PC-9 (cell line): ENCODE data around the gene EDEM1. TPM values are rescaled to one million over a fixed set of nuclear protein-coding genes. Genes with fewer than 3 reads are reported as not detected.

Experiments used
- BruUV-seq: library from RNA; stranded (reverse); fragments of 400-500 nt; replicated peaks from 2 replicates; lab custom pipeline; 2021; lab: Mats Ljungman, UMichigan
- CTCF ChIA-PET: fragments of 300-600 bp; sonication (Branson Sonifier 250); formaldehyde crosslinking; loops from one replicate; lab custom pipeline; 2022; ENCODE audit warnings: antibody characterized with exemption; lab: Charles Lee
- POLR2A ChIA-PET: fragments of 300-600 bp; sonication (Branson Sonifier 250); formaldehyde crosslinking; loops from one replicate; lab custom pipeline; 2022; ENCODE audit warnings: antibody characterized with exemption; ENCODE audit not compliant: unreplicated experiment; lab: Charles Lee
- DNase-seq, 2 experiments: peaks; one replicate each; pipeline versions ENCODE4 v3.0.0 to v3.0.0-alpha.2; 2015 to 2022; ENCODE audit warnings: mixed read lengths in 1 of 2
- H2AFZ ChIP-seq: fragments of 200-600 bp; sonication (generic); 2 replicates; pipeline ENCODE4 v1.8.1; 2017; ENCODE audit warnings: antibody characterized with exemption
- H3F3A ChIP-seq: fragments of 200-600 bp; sonication (generic); 2 replicates; pipeline ENCODE4 v1.8.1; 2017; ENCODE audit warnings: antibody characterized with exemption, mild to moderate bottlenecking, low read depth; ENCODE audit not compliant: insufficient read depth
- H3K27ac ChIP-seq: fragments of 200-600 bp; sonication (generic); 2 replicates; pipeline ENCODE4 v1.6.1; 2016; ENCODE audit warnings: mixed run types
- H3K27me3 ChIP-seq: fragments of 200-600 bp; sonication (generic); 2 replicates; pipeline ENCODE4 v1.6.1; 2016; ENCODE audit warnings: low read depth, mixed run types; ENCODE audit not compliant: insufficient read depth
- H3K36me3 ChIP-seq: fragments of 200-600 bp; sonication (generic); 2 replicates; pipeline ENCODE4 v1.6.1; 2016; ENCODE audit warnings: low read depth, mixed run types
- H3K4me1 ChIP-seq: fragments of 200-600 bp; sonication (generic); replicated peaks from 2 replicates; pipeline ENCODE4 v1.6.1; 2016; ENCODE audit warnings: mixed run types; ENCODE audit not compliant: insufficient read depth
- H3K4me2 ChIP-seq: fragments of 200-600 bp; sonication (generic); 2 replicates; pipeline ENCODE4 v1.6.1; 2017; ENCODE audit warnings: mixed run types
- H3K4me3 ChIP-seq: fragments of 200-600 bp; sonication (generic); 2 replicates; pipeline ENCODE4 v1.6.1; 2016; ENCODE audit warnings: mixed run types
- H3K79me2 ChIP-seq: fragments of 200-600 bp; sonication (generic); 2 replicates; pipeline ENCODE4 v1.6.1; 2017; ENCODE audit warnings: low read depth, mixed run types
- H3K9me2 ChIP-seq: fragments of 200-600 bp; sonication (generic); 2 replicates; pipeline ENCODE4 v1.8.1; 2017; ENCODE audit warnings: mild to moderate bottlenecking; ENCODE audit not compliant: insufficient read depth
- H3K9me3 ChIP-seq: fragments of 200-600 bp; sonication (generic); 2 replicates; pipeline ENCODE4 v1.8.1; 2016; ENCODE audit warnings: low read depth; ENCODE audit not compliant: insufficient read depth
- H4K20me1 ChIP-seq: fragments of 200-600 bp; sonication (generic); 2 replicates; pipeline ENCODE4 v1.8.1; 2017; ENCODE audit not compliant: insufficient read depth
- EZH2 ChIP-seq: fragments of 200-600 bp; sonication (generic); IDR thresholded peaks from 2 replicates; pipeline ENCODE4 v1.8.0; 2017; ENCODE audit warnings: antibody characterized with exemption, low read depth
- intact Hi-C: fragments of 100-400 bp; cut with micrococcal nuclease; formaldehyde crosslinking; loops from one replicate; pipeline ENCODE4 v1.10.0; 2022; ENCODE audit not compliant: unreplicated experiment
- total RNA-seq: library from RNA; stranded (reverse); gene quantifications from 2 replicates; pipeline ENCODE4 v1.2.3, GENCODE V29; 2021
- TF ChIP-seq, protein P1 (sequence below): fragments of 200-600 bp; sonication (generic); conservative IDR thresholded peaks from 2 replicates; pipeline ENCODE4 v1.6.1; 2017; ENCODE audit warnings: mixed run types, antibody characterized with exemption, mild to moderate bottlenecking, moderate library complexity

The EDEM1 gene
- total RNA-seq, 1 experiment from 2014 or later, result 55.9 TPM

DNA sequence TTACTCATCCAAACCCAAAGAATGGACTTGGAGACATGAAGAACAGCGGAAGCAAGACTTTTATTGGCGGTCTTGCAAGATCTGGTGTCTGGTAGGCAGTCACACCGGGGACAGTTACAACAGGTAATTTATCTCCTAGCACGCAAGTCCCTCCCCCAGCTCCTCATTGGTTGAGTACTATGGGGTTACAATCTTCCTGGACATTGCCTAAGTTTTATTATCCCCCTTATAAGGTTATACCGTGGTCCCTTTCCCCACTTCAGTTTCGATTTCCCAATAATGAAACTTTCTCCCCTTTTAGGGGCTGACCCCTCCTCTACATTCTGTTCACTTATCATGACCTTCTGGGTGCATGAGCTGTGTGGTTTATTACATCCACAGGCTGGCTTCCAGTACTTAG lies 46.7 kb upstream of the EDEM1 start:
- H3K4me2 ChIP-seq, result no peak overlapping the region
- intact Hi-C loops, result no loop called here
- H3K27me3 ChIP-seq, result no peaks in the 10 kb centered on the region
- no peaks in the 10 kb centered on the region; the same call in 1 of the 2 replicates for H3F3A ChIP-seq
- no TSS peak for BruUV-seq
- TF ChIP-seq, protein P1, sequence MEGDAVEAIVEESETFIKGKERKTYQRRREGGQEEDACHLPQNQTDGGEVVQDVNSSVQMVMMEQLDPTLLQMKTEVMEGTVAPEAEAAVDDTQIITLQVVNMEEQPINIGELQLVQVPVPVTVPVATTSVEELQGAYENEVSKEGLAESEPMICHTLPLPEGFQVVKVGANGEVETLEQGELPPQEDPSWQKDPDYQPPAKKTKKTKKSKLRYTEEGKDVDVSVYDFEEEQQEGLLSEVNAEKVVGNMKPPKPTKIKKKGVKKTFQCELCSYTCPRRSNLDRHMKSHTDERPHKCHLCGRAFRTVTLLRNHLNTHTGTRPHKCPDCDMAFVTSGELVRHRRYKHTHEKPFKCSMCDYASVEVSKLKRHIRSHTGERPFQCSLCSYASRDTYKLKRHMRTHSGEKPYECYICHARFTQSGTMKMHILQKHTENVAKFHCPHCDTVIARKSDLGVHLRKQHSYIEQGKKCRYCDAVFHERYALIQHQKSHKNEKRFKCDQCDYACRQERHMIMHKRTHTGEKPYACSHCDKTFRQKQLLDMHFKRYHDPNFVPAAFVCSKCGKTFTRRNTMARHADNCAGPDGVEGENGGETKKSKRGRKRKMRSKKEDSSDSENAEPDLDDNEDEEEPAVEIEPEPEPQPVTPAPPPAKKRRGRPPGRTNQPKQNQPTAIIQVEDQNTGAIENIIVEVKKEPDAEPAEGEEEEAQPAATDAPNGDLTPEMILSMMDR, result no peak
- no peak for TF ChIP-seq EZH2
- H4K20me1 ChIP-seq, result peaks cover 33% of the 10 kb centered on the region; the same call in 1 of the 2 replicates
- no peaks in the 10 kb centered on the region for H3K9me2 ChIP-seq
- H3K36me3 ChIP-seq, result no peaks in the 10 kb centered on the region
- CTCF ChIA-PET, result no interaction called here
- POLR2A ChIA-PET, result no interaction called here
- peaks cover 22% of the 10 kb centered on the region for H3K4me1 ChIP-seq
- H3K4me3 ChIP-seq, result no peak overlapping the region
- peaks cover 91% of the 10 kb centered on the region for H3K79me2 ChIP-seq
- DNase-seq, result no peak
- no peak overlapping the region for H2AFZ ChIP-seq
- H3K27ac ChIP-seq, result no peak overlapping the region
- H3K9me3 ChIP-seq, result no peaks in the 10 kb centered on the region

GRCh38 chr3:5141760-5142159 lies 45.7 kb upstream of the EDEM1 start:
- TF ChIP-seq EZH2, result no peak
- TF ChIP-seq, protein P1, result no peak
- BruUV-seq, result no TSS peak

GRCh38 chr3:5143464-5143863 lies 44.0 kb upstream of the EDEM1 start:
- H2AFZ ChIP-seq, result no peak overlapping the region
- no peaks in the 10 kb centered on the region for H3K9me3 ChIP-seq
- H4K20me1 ChIP-seq, result peaks cover 15% of the 10 kb centered on the region; the same call in 1 of the 2 replicates
- BruUV-seq, result no TSS peak
- no peaks in the 10 kb centered on the region for H3K9me2 ChIP-seq
- peaks cover 92% of the 10 kb centered on the region for H3K79me2 ChIP-seq
- H3K4me3 ChIP-seq, result no peak overlapping the region
- no peaks in the 10 kb centered on the region for H3K36me3 ChIP-seq
- peaks cover 22% of the 10 kb centered on the region for H3K4me1 ChIP-seq
- H3K4me2 ChIP-seq, result peak overlapping the region; percentile 44; the same call in 1 of the 2 replicates
- intact Hi-C loops, result no loop called here
- TF ChIP-seq EZH2, result no peak
- TF ChIP-seq, protein P1, result no peak
- ChIA-PET CTCF (no interaction called here), POLR2A (no interaction called here)
- no peaks in the 10 kb centered on the region for H3K27me3 ChIP-seq
- peak overlapping the region; percentile 47 for H3K27ac ChIP-seq
- H3F3A ChIP-seq, result no peaks in the 10 kb centered on the region; the same call in 1 of the 2 replicates
- DNase-seq, result no peak

More at GRCh38 chr3:5141760-5142159, 45.7 kb upstream of the EDEM1 start:
- ChIA-PET CTCF (no interaction called here), POLR2A (no interaction called here)
- H4K20me1 ChIP-seq, result peaks cover 28% of the 10 kb centered on the region; the same call in 1 of the 2 replicates
- intact Hi-C loops, result no loop called here
- peaks cover 92% of the 10 kb centered on the region for H3K79me2 ChIP-seq
- no peaks in the 10 kb centered on the region for H3K9me3 ChIP-seq
- H3K4me2 ChIP-seq, result no peak overlapping the region
- no peaks in the 10 kb centered on the region for H3K27me3 ChIP-seq
- no peaks in the 10 kb centered on the region for H3K9me2 ChIP-seq
- peaks cover 22% of the 10 kb centered on the region for H3K4me1 ChIP-seq
- H3K27ac ChIP-seq, result no peak overlapping the region
- H3K4me3 ChIP-seq, result no peak overlapping the region
- H3F3A ChIP-seq, result no peaks in the 10 kb centered on the region; the same call in 1 of the 2 replicates
- H2AFZ ChIP-seq, result no peak overlapping the region
- no peaks in the 10 kb centered on the region for H3K36me3 ChIP-seq
- no peak for DNase-seq
